ENCODE measurements around the gene SEMA3A. TPM values are rescaled to one million over a fixed set of nuclear protein-coding genes. Genes with fewer than 3 reads are reported as not detected.

SEMA3A gene
- total RNA-seq, 1 experiment from 2014 or later, result 14.2 TPM

DNA sequence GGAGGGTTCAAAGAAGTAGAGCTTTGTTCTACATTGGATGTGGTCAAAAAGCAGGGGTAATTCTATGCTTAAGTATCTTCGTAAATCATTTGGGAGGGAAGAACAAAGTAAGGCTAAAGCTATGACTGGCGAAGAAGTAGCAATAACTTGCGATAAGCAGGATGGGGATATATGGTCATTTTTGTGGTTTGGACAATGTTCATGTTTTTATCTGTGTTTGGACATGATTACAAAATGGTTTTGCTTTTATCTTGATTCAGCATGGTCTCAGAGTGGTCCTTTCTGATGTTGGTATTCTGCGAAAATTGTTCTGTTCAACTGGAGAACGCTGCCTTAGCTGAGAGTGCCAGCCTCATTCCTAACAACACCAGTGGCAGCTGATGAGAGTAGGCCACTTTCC is 208.8 kb downstream of the SEMA3A start:
- ChIA-PET RAD21 (ENCODE audit: low non-redundant PET in 1 of 2, low total read pairs in 2 of 2, uncharacterized antibody in 2 of 2, unreplicated experiment in 2 of 2) (no interaction called here), POLR2A (no interaction called here), CTCF (no interaction called here)
- TF ChIP-seq, protein P1, sequence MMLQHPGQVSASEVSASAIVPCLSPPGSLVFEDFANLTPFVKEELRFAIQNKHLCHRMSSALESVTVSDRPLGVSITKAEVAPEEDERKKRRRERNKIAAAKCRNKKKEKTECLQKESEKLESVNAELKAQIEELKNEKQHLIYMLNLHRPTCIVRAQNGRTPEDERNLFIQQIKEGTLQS (IDR thresholded peaks at IDR 0.05), result no peak
- no peak for TF ChIP-seq ZFX (IDR thresholded peaks at IDR 0.05)
- TF ChIP-seq, protein P2, sequence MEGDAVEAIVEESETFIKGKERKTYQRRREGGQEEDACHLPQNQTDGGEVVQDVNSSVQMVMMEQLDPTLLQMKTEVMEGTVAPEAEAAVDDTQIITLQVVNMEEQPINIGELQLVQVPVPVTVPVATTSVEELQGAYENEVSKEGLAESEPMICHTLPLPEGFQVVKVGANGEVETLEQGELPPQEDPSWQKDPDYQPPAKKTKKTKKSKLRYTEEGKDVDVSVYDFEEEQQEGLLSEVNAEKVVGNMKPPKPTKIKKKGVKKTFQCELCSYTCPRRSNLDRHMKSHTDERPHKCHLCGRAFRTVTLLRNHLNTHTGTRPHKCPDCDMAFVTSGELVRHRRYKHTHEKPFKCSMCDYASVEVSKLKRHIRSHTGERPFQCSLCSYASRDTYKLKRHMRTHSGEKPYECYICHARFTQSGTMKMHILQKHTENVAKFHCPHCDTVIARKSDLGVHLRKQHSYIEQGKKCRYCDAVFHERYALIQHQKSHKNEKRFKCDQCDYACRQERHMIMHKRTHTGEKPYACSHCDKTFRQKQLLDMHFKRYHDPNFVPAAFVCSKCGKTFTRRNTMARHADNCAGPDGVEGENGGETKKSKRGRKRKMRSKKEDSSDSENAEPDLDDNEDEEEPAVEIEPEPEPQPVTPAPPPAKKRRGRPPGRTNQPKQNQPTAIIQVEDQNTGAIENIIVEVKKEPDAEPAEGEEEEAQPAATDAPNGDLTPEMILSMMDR (IDR thresholded peaks at IDR 0.05 in 2 of 3, conservative IDR thresholded peaks at IDR 0.05 in 1 of 3; ENCODE audit: borderline replicate concordance in 1 of 3, insufficient read depth in 1 of 3, low read depth in 2 of 3, low read length in 2 of 3), result no peak
- TF ChIP-seq YY1 (IDR thresholded peaks at IDR 0.05; ENCODE audit: extremely low read depth, insufficient replicate concordance, low read depth, low read length), result no peak
- no peak for TF ChIP-seq EZH2phosphoT487 (IDR thresholded peaks at IDR 0.05; ENCODE audit: borderline replicate concordance)
- TF ChIP-seq TCF7L2 (IDR thresholded peaks at IDR 0.05; ENCODE audit: borderline replicate concordance, extremely low read depth, insufficient read depth, insufficient read length), result no peak
- TF ChIP-seq, protein P3, sequence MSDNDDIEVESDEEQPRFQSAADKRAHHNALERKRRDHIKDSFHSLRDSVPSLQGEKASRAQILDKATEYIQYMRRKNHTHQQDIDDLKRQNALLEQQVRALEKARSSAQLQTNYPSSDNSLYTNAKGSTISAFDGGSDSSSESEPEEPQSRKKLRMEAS (IDR thresholded peaks at IDR 0.05), result no peak
- TF ChIP-seq RAD21 (IDR thresholded peaks at IDR 0.05; ENCODE audit: low read depth), result no peak
- TF ChIP-seq, protein P4, sequence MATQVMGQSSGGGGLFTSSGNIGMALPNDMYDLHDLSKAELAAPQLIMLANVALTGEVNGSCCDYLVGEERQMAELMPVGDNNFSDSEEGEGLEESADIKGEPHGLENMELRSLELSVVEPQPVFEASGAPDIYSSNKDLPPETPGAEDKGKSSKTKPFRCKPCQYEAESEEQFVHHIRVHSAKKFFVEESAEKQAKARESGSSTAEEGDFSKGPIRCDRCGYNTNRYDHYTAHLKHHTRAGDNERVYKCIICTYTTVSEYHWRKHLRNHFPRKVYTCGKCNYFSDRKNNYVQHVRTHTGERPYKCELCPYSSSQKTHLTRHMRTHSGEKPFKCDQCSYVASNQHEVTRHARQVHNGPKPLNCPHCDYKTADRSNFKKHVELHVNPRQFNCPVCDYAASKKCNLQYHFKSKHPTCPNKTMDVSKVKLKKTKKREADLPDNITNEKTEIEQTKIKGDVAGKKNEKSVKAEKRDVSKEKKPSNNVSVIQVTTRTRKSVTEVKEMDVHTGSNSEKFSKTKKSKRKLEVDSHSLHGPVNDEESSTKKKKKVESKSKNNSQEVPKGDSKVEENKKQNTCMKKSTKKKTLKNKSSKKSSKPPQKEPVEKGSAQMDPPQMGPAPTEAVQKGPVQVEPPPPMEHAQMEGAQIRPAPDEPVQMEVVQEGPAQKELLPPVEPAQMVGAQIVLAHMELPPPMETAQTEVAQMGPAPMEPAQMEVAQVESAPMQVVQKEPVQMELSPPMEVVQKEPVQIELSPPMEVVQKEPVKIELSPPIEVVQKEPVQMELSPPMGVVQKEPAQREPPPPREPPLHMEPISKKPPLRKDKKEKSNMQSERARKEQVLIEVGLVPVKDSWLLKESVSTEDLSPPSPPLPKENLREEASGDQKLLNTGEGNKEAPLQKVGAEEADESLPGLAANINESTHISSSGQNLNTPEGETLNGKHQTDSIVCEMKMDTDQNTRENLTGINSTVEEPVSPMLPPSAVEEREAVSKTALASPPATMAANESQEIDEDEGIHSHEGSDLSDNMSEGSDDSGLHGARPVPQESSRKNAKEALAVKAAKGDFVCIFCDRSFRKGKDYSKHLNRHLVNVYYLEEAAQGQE (IDR thresholded peaks at IDR 0.05; ENCODE audit: low read depth), result no peak
- TF ChIP-seq POLR2A (IDR thresholded peaks at IDR 0.05; ENCODE audit: borderline replicate concordance, extremely low read depth, insufficient read depth, insufficient read length), result no peak
- TF ChIP-seq EGR1 (IDR thresholded peaks at IDR 0.05; ENCODE audit: low read depth), result no peak
- TF ChIP-seq SIN3A (IDR thresholded peaks at IDR 0.05; ENCODE audit: low read depth), result no peak
- TF ChIP-seq POLR2AphosphoS5 (IDR thresholded peaks at IDR 0.05; ENCODE audit: low read depth, low read length), result no peak
- no peak for TF ChIP-seq SRF (IDR thresholded peaks at IDR 0.05; ENCODE audit: low read depth)
- no peak for TF ChIP-seq JUND (IDR thresholded peaks at IDR 0.05)
- TF ChIP-seq ZNF274 (IDR thresholded peaks at IDR 0.05; ENCODE audit: low read depth, low read length), result no peak
- TF ChIP-seq CBX3 (IDR thresholded peaks at IDR 0.05; ENCODE audit: low read depth), result no peak
- no peak for TF ChIP-seq ELF1 (IDR thresholded peaks at IDR 0.05; ENCODE audit: borderline replicate concordance, low read depth)
- no TSS peak for BruUV-seq (replicated peaks)
- DNase-seq (ENCODE audit: low read depth, low spot score) (no peak), ATAC-seq (no peak)
- no peak overlapping the region for H3K4me2 ChIP-seq (ENCODE audit: low read length)
- H3K9me2 ChIP-seq (ENCODE audit: insufficient read depth), result no peaks in the 10 kb centered on the region
- H4K20me1 ChIP-seq (ENCODE audit: insufficient read depth), result no peaks in the 10 kb centered on the region; the same call in 1 of the 2 replicates
- H3K4me3 ChIP-seq (replicated peaks in 1 of 2; ENCODE audit: low read depth in 1 of 2, low read length in 2 of 2), result no peak overlapping the region
- intact Hi-C loops (cut with micrococcal nuclease), result no loop called here
- no peak overlapping the region for H3K9ac ChIP-seq (ENCODE audit: low read length)
- no peaks in the 10 kb centered on the region for H3K79me2 ChIP-seq (ENCODE audit: insufficient read depth, low read length)
- no peaks in the 10 kb centered on the region for H3K27me3 ChIP-seq (ENCODE audit: insufficient read depth, low read length)
- no peak overlapping the region for H2AFZ ChIP-seq (ENCODE audit: low read depth, low read length, poor library complexity, severe bottlenecking)
- H3K36me3 ChIP-seq (ENCODE audit: control insufficient read depth in 1 of 2, insufficient read depth in 2 of 2, low read length in 2 of 2), result no peaks in the 10 kb centered on the region
- H3K27ac ChIP-seq (ENCODE audit: low read depth, low read length), result no peak overlapping the region
- H3K4me1 ChIP-seq (ENCODE audit: control insufficient read depth in 1 of 2, insufficient read depth in 2 of 2, low read length in 2 of 2), result no peaks in the 10 kb centered on the region
- no peaks in the 10 kb centered on the region for H3K9me3 ChIP-seq (ENCODE audit: control insufficient read depth in 1 of 2, insufficient read depth in 1 of 2, low read depth in 1 of 2, low read length in 2 of 2)
